Common myeloid progenitor, CD34-positive (primary cell): ENCODE measurements around the gene INTS3.

ENCODE experiments used
- CTCF ChIA-PET: fragments of 350-600 bp; sonication (Branson Sonifier 250); formaldehyde crosslinking; loops from one replicate; lab custom pipeline; 2021; ENCODE audit warnings: antibody characterized with exemption; lab: Charles Lee
- POLR2A ChIA-PET: fragments of 350-600 bp; sonication (Branson Sonifier 250); formaldehyde crosslinking; loops from one replicate; lab custom pipeline; 2021; ENCODE audit warnings: antibody characterized with exemption; lab: Charles Lee
- DNase-seq, 3 donors: peaks; one replicate each; pipeline versions ENCODE4 v3.0.0 to v3.0.0-alpha.2; 2013
- H3K27ac ChIP-seq, 2 experiments: 1 replicate in 1 of 2; 2 replicates in 1 of 2; pipeline ENCODE4 v1.7.0; 2013; ENCODE audit warnings: inconsistent platforms in 2 of 2, low read length in 2 of 2, mild to moderate bottlenecking in 2 of 2, low read depth in 1 of 2, moderate library complexity in 1 of 2; ENCODE audit not compliant: severe bottlenecking in 2 of 2, insufficient read depth in 1 of 2, poor library complexity in 1 of 2
- H3K27me3 ChIP-seq, 5 experiments: replicated peaks in 2 of 5; 1 replicate in 3 of 5; 2 replicates in 2 of 5; pipeline versions ENCODE4 v1.6.1 to v1.7.0; 2013; ENCODE audit warnings: low read length in 4 of 5, mild to moderate bottlenecking in 2 of 5, moderate library complexity in 2 of 5, inconsistent platforms in 1 of 5; ENCODE audit not compliant: insufficient read depth in 5 of 5, control insufficient read depth in 4 of 5
- H3K36me3 ChIP-seq, 4 experiments: 1 replicate in 2 of 4; 2 replicates in 2 of 4; pipeline versions ENCODE4 v1.6.1 to v1.7.0; 2013; ENCODE audit warnings: low read length in 3 of 4, control low read depth in 1 of 4, mild to moderate bottlenecking in 1 of 4; ENCODE audit not compliant: control insufficient read depth in 4 of 4, insufficient read depth in 4 of 4
- H3K4me1 ChIP-seq, 4 experiments: 1 replicate in 3 of 4; 2 replicates in 1 of 4; pipeline versions ENCODE4 v1.6.1 to v1.7.1; 2013; ENCODE audit warnings: low read length in 3 of 4, mild to moderate bottlenecking in 3 of 4, control low read depth in 1 of 4, inconsistent platforms in 1 of 4, moderate library complexity in 1 of 4; ENCODE audit not compliant: control insufficient read depth in 4 of 4, insufficient read depth in 4 of 4; ENCODE audit errors: control extremely low read depth in 1 of 4
- H3K4me3 ChIP-seq, 7 experiments: 1 replicate in 4 of 7; 2 replicates in 3 of 7; pipeline versions ENCODE4 v1.5.1 to v1.7.0; 2013; ENCODE audit warnings: mild to moderate bottlenecking in 7 of 7, low read length in 6 of 7, moderate library complexity in 6 of 7, inconsistent platforms in 2 of 7, low read depth in 2 of 7, control low read depth in 1 of 7; ENCODE audit not compliant: insufficient read depth in 4 of 7, control insufficient read depth in 1 of 7; ENCODE audit errors: extremely low read depth in 1 of 7
- H3K9me3 ChIP-seq, 5 experiments: 1 replicate in 4 of 5; 2 replicates in 1 of 5; pipeline versions ENCODE4 v1.6.1 to v1.7.1; 2013; ENCODE audit warnings: low read length in 4 of 5, mild to moderate bottlenecking in 2 of 5, inconsistent platforms in 1 of 5, low read depth in 1 of 5, moderate library complexity in 1 of 5; ENCODE audit not compliant: control insufficient read depth in 4 of 5, insufficient read depth in 2 of 5; ENCODE audit errors: control extremely low read depth in 1 of 5
- WGBS: methylation state at CpG from one replicate; pipeline ENCODE4 v1.1.5; 2013; ENCODE audit not compliant: insufficient coverage; 5-methylcytosine and 5-hydroxymethylcytosine counted together

The INTS3 gene

GRCh38 chr1:153795934-153796785 is 68.3 kb downstream of the INTS3 start:
- no peak overlapping the region for H3K4me3 ChIP-seq
- no peaks in the 10 kb centered on the region for H3K27me3 ChIP-seq
- POLR2A ChIA-PET, result interaction anchor here (1.1 kb wide), 1 partner anchor 194 kb away, joined by 3 read pairs; the partner anchor contains the start of gene RPS27
- H3K36me3 ChIP-seq, result peaks cover 0 to 5% (median 1%) of the 10 kb centered on the region in 4 experiments
- no peaks in the 10 kb centered on the region for H3K9me3 ChIP-seq
- no peak for DNase-seq
- no peak overlapping the region for H3K27ac ChIP-seq
- 81% methylated on average over 6 of the region's 9 CpGs for WGBS
- H3K4me1 ChIP-seq, result peaks cover 0 to 34% (median 9%) of the 10 kb centered on the region in 4 experiments
- CTCF ChIA-PET, result interaction anchor here (0.7 to 3.9 kb wide), 12 partner anchors 10 to 477 kb away, joined by 3 to 43 read pairs (median 5); partner anchors contain the start of genes DENND4B, GATAD2B, JTB and RAB13

DNA sequence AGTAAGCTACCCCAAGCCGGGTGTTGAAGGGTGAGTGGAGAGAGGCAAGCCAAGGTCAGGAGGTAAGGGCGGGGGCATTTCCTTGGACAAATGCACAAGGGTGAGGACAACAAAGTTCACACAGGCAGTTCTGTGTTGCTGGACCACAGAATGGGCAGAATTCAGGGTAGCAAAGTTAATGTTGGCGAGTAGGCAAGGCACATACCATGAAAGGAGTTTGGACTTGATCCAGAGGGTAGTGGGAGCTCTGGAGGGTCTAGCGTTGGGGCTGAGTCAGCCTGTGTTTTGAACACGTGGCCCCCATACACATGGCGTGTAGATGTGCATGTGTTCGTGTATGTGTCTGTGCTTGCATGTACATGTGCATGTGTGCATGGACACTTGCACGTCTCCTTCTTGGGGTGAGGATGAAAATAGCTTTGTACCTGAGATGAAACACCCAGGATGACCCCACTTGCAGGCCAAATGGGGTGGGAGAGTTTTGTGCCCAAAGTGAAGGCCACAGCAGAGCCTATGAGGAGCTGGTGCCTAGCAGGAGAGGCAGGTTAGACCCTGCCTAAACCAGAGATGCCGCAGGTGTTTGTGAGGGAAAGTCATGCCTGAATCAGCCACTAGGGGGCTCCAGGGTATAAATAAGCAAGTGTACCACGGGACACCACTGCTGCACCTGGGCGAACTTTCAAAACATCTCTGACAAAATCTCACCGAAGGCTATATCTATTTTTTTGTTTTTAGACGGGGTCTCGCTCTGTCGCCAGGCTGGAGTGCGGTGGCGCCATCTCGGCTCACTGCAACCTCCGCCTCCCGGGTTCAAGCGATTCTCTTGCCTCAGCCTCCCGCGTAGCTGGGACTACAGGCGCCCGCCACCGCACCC is 69.2 kb downstream of the INTS3 start:
- Histone ChIP-seq H3K36me3 (peaks cover 0 to 9% (median 5%) of the 10 kb centered on the region in 4 experiments), H3K9me3 (no peaks in the 10 kb centered on the region), H3K27ac (no peak overlapping the region), H3K4me1 (peaks cover 0 to 26% (median 1%) of the 10 kb centered on the region in 4 experiments), H3K27me3 (no peaks in the 10 kb centered on the region), H3K4me3 (no peak overlapping the region)
- DNase-seq, result peak; percentile 70 to 87 (median 82)
- CTCF ChIA-PET, result interaction anchor here (0.7 to 3.9 kb wide), 13 partner anchors 9 to 476 kb away, joined by 3 to 43 read pairs (median 4); partner anchors contain the start of genes DENND4B, GATAD2B, JTB and RAB13
- POLR2A ChIA-PET, result interaction anchor here (1.1 kb wide), 1 partner anchor 193 kb away, joined by 3 read pairs; the partner anchor contains the start of gene RPS27
- 76% methylated on average over 20 of the region's 26 CpGs for WGBS

DNA sequence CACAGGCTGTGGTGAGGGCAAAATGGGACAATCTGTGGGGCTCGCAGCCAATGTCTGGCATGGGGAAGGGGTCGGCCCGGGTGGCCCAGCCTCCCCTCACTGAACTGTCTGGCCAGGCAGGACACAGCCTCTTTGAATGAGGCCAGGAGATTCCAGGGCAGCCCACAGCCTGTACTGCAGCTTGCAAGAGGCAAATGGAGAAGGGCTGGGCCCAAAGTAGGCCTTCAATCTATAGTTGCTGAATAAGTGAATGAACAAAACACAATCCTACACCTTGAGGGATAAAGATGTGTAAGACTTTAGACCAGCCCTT is 70.6 kb downstream of the INTS3 start:
- ChIA-PET CTCF (interaction anchor here (0.8 to 3.9 kb wide), 5 partner anchors 8 to 189 kb away, joined by 3 to 43 read pairs (median 11); partner anchors contain the start of genes GATAD2B and RAB13), POLR2A (interaction anchor here (0.7 kb wide), 1 partner anchor 192 kb away, joined by 3 read pairs; the partner anchor contains the start of gene RPS27)
- peaks cover 0 to 15% (median 6%) of the 10 kb centered on the region in 4 experiments for H3K36me3 ChIP-seq
- H3K4me1 ChIP-seq, result peaks cover 0 to 24% (median 6%) of the 10 kb centered on the region in 4 experiments
- H3K9me3 ChIP-seq, result no peaks in the 10 kb centered on the region
- no peak overlapping the region for H3K27ac ChIP-seq
- H3K27me3 ChIP-seq, result no peaks in the 10 kb centered on the region
- no peak for DNase-seq
- WGBS, result 94% methylated on average over 3 of the region's 3 CpGs
- H3K4me3 ChIP-seq, result no peak overlapping the region

- ChIA-PET POLR2A (no interaction called here), CTCF (interaction anchor here (1.0 to 3.9 kb wide), 4 partner anchors 9 to 188 kb away, joined by 3 to 43 read pairs (median 12); partner anchors contain the start of genes GATAD2B and RAB13)
- H3K9me3 ChIP-seq, result no peaks in the 10 kb centered on the region
- H3K36me3 ChIP-seq, result peaks cover 0 to 15% (median 6%) of the 10 kb centered on the region in 4 experiments
- H3K4me3 ChIP-seq, result no peak overlapping the region
- WGBS, result 100% methylated on average over 2 of the region's 4 CpGs
- DNase-seq, result no peak
- H3K27me3 ChIP-seq, result no peaks in the 10 kb centered on the region
- peaks cover 0 to 29% (median 10%) of the 10 kb centered on the region in 4 experiments for H3K4me1 ChIP-seq
- H3K27ac ChIP-seq, result no peak overlapping the region
Observed at GRCh38 chr1:153799016-153799415, 71.2 kb downstream of the INTS3 start.

- peaks cover 0 to 24% (median 11%) of the 10 kb centered on the region in 4 experiments for H3K4me1 ChIP-seq
- no peaks in the 10 kb centered on the region for H3K27me3 ChIP-seq
- H3K9me3 ChIP-seq, result no peaks in the 10 kb centered on the region
- CTCF ChIA-PET, result interaction anchor here (1.0 to 3.9 kb wide), 3 partner anchors 10 to 188 kb away, joined by 3 to 43 read pairs (median 19); partner anchors contain the start of genes GATAD2B and RAB13
- H3K27ac ChIP-seq, result no peak overlapping the region
- H3K4me3 ChIP-seq, result no peak overlapping the region
- no peak for DNase-seq
- peaks cover 0 to 15% (median 8%) of the 10 kb centered on the region in 4 experiments for H3K36me3 ChIP-seq
- POLR2A ChIA-PET, result no interaction called here
- 96% methylated on average over 24 of the region's 27 CpGs for WGBS
Observed at GRCh38 chr1:153799566-153800465, 72.0 kb downstream of the INTS3 start.

GRCh38 chr1:153800516-153800915 is 72.7 kb downstream of the INTS3 start:
- ChIA-PET POLR2A (no interaction called here), CTCF (interaction anchor here (1.6 kb wide), 1 partner anchor 123 kb away, joined by 4 read pairs; no protein-coding TSS in a partner anchor)
- Histone ChIP-seq H3K27me3 (no peaks in the 10 kb centered on the region), H3K27ac (no peak overlapping the region), H3K4me1 (peaks cover 0 to 23% (median 17%) of the 10 kb centered on the region in 4 experiments), H3K36me3 (peaks cover 0 to 15% (median 8%) of the 10 kb centered on the region in 4 experiments), H3K9me3 (no peaks in the 10 kb centered on the region), H3K4me3 (no peak overlapping the region)
- no peak for DNase-seq
- WGBS, result 100% methylated on average over 1 of the region's 7 CpGs
